Rectal smooth muscle tissue (tissue), 1 donor: Measurements from ENCODE around the gene NHEJ1.

Source experiments
- H3K27ac ChIP-seq: one replicate; pipeline ENCODE4 v1.7.0; 2013; ENCODE audit warnings: low read depth, low read length, inconsistent platforms
- H3K27me3 ChIP-seq: one replicate; pipeline ENCODE4 v1.7.0; 2013; ENCODE audit warnings: low read length; ENCODE audit not compliant: control insufficient read depth, insufficient read depth
- H3K36me3 ChIP-seq: one replicate; pipeline ENCODE4 v1.7.0; 2013; ENCODE audit warnings: low read length; ENCODE audit not compliant: control insufficient read depth, insufficient read depth
- H3K4me1 ChIP-seq: one replicate; pipeline ENCODE4 v1.7.0; 2013; ENCODE audit warnings: low read length; ENCODE audit not compliant: control insufficient read depth, insufficient read depth
- H3K4me3 ChIP-seq: one replicate; pipeline ENCODE4 v1.7.0; 2013; ENCODE audit warnings: low read length
- H3K9ac ChIP-seq: one replicate; pipeline ENCODE4 v1.7.0; 2013; ENCODE audit warnings: low read length

Gene NHEJ1

DNA sequence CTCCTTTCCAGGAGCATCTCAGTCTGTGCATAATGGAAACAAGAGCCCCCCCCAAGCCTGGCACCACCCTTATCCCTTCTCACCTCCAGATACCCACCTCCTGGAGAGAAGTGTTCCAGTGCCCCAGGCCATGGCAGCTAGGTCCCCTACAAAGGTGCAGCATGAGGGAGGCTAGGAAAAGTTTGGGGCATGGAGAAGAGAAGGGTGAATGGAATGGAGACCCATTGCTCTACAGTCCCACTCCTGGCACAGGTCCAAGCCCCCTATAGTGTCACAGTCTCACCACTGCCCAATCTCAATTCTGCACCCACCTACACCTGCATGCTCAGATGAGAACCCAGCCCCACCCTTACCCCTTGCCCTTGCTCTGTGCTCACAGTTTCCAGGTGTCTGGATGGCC is 8.3 kb upstream of the NHEJ1 start:
- no peak overlapping the region for H3K9ac ChIP-seq
- H3K27me3 ChIP-seq = no peaks in the 10 kb centered on the region
- peaks cover 3% of the 10 kb centered on the region for H3K4me1 ChIP-seq
- peaks cover 2% of the 10 kb centered on the region for H3K36me3 ChIP-seq
- H3K4me3 ChIP-seq = no peak overlapping the region
- H3K27ac ChIP-seq = no peak overlapping the region

DNA sequence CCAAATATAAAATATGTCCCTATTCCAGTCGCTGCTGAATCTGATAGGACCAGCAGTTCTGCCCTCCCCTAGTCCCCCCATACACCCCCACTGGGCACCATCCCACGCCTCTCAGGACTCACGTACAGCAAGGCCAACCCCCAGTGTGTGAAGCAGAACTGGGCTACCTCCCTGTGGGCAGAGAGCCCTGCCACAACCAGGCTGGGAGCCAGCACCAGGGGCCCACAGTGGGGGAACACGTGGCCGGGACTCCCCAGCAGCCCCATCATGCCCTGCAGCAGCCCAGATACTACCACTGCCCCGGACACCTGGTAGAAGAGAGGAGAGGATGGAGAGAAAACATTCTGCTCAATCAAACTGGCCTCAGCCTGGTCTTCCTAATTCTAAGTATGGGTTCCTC is 7.9 kb upstream of the NHEJ1 start:
- Histone ChIP-seq H3K9ac (no peak overlapping the region), H3K4me3 (no peak overlapping the region), H3K27ac (no peak overlapping the region), H3K27me3 (no peaks in the 10 kb centered on the region), H3K36me3 (no peaks in the 10 kb centered on the region), H3K4me1 (peaks cover 3% of the 10 kb centered on the region)

DNA sequence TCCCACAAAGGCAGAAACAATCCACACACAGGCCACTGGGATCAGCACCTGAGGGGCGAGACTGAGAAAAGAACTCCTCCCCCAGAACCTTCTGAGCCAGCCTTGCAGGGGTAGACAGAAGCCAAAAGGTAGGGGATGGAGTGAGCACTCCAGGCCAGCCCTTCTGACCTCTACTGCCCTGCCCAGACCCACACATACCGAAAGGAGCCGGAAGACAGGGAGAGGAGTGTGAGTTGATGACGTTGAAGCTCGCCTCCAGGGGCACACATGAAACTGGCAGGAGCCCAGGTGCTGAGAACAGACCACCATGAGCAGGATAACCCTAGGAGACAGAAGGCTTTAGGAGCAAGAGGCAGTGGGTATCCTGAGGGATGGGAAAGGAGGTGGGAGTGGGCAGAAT is 7.4 kb upstream of the NHEJ1 start:
- Histone ChIP-seq H3K27me3 (no peaks in the 10 kb centered on the region), H3K27ac (no peak overlapping the region), H3K4me3 (no peak overlapping the region), H3K9ac (no peak overlapping the region), H3K4me1 (peaks cover 3% of the 10 kb centered on the region), H3K36me3 (no peaks in the 10 kb centered on the region)

DNA sequence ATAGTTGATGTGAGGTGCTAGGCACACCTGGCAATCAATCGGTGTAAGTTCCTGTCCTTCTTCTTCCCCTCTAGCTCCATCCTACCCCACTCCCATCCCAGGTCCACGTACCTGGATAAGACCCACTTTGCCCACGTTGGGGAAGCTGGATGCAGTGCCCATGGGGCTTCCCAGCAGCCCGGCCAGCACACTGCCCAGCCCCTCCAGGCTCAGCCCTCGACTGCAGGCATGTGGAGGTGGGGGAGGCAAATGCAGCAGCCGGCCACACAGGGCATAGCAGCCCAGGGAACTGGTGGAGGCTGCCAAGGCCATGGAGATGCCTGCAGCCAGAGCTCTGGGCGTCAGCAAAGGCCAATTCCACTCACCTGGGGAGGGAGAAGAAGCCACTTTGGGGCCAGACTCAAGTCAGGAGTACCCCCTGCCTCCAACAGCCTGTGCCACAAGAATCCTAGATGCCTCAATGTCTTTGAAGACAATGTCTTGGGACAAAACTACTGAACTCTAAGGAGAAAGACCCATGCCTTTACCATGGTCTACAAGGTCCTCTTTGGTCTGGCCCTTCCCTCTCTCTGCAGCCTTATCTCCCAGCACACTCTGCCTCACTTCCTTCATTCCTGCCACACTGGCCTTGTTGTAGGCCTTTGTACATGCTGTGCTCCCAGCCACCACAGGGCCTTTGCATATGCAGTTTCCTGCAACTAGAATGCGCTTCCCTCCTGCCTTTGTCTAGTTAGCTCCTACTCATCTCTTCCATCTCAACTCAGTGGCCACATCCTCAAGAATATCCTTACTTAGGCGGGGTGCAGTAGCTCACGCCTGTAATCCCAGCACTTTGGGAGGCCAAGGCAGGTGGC is 4.7 kb upstream of the NHEJ1 start:
- no peak overlapping the region for H3K9ac ChIP-seq
- no peak overlapping the region for H3K27ac ChIP-seq
- H3K4me3 ChIP-seq = no peak overlapping the region
- no peaks in the 10 kb centered on the region for H3K4me1 ChIP-seq
- no peaks in the 10 kb centered on the region for H3K27me3 ChIP-seq
- no peaks in the 10 kb centered on the region for H3K36me3 ChIP-seq

DNA sequence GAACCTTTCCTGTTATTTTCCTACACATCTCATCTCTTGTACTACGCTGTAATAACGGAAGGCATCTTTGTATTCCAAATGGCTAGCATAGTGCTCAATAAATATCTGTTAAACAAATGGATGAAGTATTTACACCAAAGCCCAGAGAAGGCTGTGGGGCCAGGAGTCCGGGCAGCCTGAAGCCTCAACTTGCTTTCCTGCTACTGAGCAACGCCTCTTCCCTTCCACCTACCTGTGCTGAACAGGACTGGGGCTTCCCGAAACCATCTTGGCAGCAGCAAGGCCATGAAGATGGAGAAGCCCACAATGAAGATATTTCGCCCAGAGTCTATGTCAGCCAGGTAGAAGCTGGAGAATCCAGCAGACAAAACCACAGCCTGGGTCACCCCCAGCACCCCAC is 2.5 kb upstream of the NHEJ1 start:
- H3K27ac ChIP-seq = no peak overlapping the region
- H3K27me3 ChIP-seq = no peaks in the 10 kb centered on the region
- H3K9ac ChIP-seq = no peak overlapping the region
- H3K4me1 ChIP-seq = no peaks in the 10 kb centered on the region
- no peak overlapping the region for H3K4me3 ChIP-seq
- no peaks in the 10 kb centered on the region for H3K36me3 ChIP-seq

DNA sequence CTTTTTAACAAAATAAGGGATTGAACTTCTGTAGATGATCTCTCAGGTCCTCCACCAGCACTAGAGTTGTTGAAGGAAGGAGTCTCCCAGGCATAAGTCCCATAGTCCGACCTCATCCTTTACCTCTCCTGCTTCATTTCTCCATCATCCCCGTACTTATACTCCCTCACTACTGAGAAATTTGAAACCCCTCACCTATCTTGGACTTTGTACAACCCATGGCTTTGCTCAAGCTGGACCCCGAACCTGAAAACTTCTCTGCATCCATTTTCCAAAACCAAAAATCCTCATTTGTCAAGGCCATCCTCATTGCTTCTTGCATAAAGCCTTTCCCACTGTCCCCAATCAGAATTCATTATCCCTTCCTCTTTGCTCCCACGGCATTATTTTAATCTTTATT is 482 bp upstream of the NHEJ1 start:
- H3K4me1 ChIP-seq = no peaks in the 10 kb centered on the region
- H3K9ac ChIP-seq = no peak overlapping the region
- no peaks in the 10 kb centered on the region for H3K36me3 ChIP-seq
- peak overlapping the region; percentile 95 for H3K27ac ChIP-seq
- H3K4me3 ChIP-seq = peak overlapping the region; percentile 80
- H3K27me3 ChIP-seq = no peaks in the 10 kb centered on the region

DNA sequence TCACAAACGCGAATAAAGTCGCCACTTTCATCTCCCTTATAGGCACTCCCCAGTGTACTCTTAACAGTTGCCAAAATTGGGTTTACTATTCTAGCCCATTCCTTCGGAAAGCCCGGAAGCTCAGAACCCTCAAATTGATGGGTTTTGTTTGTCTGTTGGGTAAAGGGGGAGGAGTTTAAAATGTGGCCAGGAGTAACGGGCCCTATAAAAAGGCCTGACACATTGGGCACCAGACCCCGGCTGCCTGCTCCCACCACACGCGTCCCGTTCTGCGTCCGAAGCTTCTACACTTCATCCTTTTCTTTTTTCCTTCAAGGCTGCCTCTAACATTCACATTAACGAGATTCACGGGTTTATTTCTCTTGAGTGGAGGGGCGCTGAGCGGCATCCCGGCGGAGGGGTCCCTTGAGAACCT is 837 bp downstream of the NHEJ1 start:
- H3K4me1 ChIP-seq = no peaks in the 10 kb centered on the region
- H3K9ac ChIP-seq = no peak overlapping the region

DNA sequence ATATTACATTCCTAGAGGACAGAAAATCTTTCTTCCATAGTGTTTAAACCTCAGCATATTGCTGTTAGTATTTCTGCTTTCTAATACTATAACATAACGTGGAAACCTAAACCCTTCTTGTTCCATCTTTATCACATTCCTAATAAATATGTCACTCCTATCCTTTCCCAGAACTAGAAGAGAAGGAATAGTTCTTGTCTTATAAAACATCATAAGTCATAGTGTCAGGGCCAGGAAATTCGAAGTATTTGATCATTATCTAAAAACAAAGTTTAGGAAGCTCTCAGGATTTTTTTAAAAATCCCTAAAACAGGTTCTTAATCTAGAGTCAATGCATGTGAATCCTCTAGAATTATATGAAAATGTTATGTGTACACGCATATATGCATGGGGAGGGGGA is 2.0 kb downstream of the NHEJ1 start:
- no peaks in the 10 kb centered on the region for H3K36me3 ChIP-seq
- H3K4me3 ChIP-seq = no peak overlapping the region
- no peaks in the 10 kb centered on the region for H3K27me3 ChIP-seq
- H3K27ac ChIP-seq = no peak overlapping the region
- no peak overlapping the region for H3K9ac ChIP-seq
- H3K4me1 ChIP-seq = no peaks in the 10 kb centered on the region

More for the DNA sequence above, 837 bp downstream of the NHEJ1 start:
- H3K27ac ChIP-seq = peak overlapping the region; percentile 95
- H3K4me3 ChIP-seq = peak overlapping the region; percentile 54
- no peaks in the 10 kb centered on the region for H3K36me3 ChIP-seq
- no peaks in the 10 kb centered on the region for H3K27me3 ChIP-seq

DNA sequence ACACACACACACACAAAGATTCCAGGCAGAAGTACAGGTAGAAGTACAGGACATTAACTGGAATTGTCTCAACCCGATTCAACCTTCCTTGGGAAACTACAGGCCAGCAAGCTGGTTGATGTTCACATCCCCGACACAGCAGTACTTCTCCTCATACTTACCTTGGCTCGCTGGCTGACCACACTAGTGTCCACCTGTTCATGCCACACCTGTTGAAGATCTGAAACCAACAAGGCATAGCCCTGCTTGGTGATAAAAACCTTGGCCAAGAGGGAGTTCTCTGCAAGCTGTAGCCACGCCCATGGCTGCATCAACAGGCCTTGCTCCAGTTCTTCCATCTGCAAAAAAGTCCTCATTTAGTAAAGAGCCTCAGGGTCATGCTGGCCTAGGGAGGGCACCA is 2.6 kb downstream of the NHEJ1 start:
- no peak overlapping the region for H3K9ac ChIP-seq
- H3K36me3 ChIP-seq = no peaks in the 10 kb centered on the region
- no peak overlapping the region for H3K27ac ChIP-seq
- no peaks in the 10 kb centered on the region for H3K27me3 ChIP-seq
- no peaks in the 10 kb centered on the region for H3K4me1 ChIP-seq
- no peak overlapping the region for H3K4me3 ChIP-seq

DNA sequence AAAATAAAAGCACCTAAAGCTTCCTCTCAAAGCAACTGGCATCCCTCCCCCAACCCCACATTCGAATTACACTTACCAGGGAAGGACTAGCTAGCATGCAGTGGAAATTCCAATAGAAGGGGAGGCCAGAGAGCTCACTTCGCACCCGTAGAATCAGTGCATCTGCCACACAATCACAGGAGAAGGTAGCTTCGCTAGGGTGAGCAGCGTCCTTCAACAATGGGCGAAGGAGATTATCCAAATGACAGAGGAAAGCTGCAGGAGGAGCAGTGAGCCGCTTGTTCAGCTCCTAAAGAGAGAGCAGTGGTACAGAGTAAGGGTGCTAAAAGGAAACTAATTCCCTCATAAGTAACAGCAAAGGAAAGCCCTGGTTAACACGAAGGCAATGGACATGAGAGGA is 3.2 kb downstream of the NHEJ1 start:
- H3K4me3 ChIP-seq = no peak overlapping the region
- no peak overlapping the region for H3K27ac ChIP-seq
- no peaks in the 10 kb centered on the region for H3K27me3 ChIP-seq
- no peaks in the 10 kb centered on the region for H3K4me1 ChIP-seq
- H3K36me3 ChIP-seq = no peaks in the 10 kb centered on the region
- no peak overlapping the region for H3K9ac ChIP-seq

DNA sequence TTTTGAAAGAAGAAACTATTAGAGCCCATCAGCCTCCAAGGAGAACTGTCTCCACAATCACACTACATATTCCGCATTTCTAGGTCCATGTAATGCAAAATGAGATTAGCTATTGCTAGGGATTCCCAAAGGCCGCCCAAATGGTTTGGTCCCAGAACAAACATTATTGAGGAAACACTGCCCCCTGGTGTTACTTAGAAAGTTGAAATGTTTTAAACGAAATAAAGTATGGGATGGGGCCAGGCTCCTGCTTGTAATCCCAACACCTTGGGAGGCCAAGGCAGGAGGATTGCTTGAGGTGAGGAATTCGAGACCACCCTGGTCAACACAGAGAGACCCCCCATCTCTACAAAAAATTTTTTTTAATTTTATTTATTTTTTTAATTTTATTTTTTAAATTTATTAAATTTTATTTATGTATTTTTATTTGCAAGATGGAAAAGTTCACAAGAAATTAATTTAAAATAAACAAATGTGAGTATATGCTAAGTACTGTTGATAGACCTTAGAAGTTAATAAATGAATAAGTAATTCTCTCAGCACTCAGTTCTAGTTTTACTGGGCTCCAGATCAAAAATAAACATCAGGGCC is 5.5 kb downstream of the NHEJ1 start:
- Histone ChIP-seq H3K36me3 (no peaks in the 10 kb centered on the region), H3K27ac (no peak overlapping the region), H3K4me3 (no peak overlapping the region), H3K27me3 (no peaks in the 10 kb centered on the region), H3K9ac (no peak overlapping the region), H3K4me1 (no peaks in the 10 kb centered on the region)

DNA sequence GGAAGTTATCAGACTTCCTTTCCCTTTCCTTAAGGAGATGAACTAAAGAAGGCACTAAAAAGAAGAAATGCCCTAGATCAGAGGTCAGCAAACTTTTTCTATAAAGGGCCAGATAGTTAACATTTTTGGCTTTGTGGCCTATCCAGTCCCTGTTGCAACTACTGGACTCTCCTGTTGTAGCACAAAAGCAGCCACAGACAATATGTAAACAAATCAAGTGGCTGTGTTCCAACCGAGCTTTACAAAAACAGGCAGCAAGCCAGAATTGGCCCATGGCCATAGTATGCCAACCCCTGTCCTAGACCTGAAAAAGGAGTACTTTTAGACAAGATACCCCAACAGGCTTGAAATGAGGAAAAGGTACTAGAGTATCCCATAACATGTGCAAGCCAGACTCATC is 10.9 kb downstream of the NHEJ1 start:
- no peak overlapping the region for H3K27ac ChIP-seq
- peaks cover 6% of the 10 kb centered on the region for H3K36me3 ChIP-seq
- no peak overlapping the region for H3K9ac ChIP-seq
- H3K4me3 ChIP-seq = no peak overlapping the region
- H3K4me1 ChIP-seq = no peaks in the 10 kb centered on the region
- H3K27me3 ChIP-seq = no peaks in the 10 kb centered on the region

DNA sequence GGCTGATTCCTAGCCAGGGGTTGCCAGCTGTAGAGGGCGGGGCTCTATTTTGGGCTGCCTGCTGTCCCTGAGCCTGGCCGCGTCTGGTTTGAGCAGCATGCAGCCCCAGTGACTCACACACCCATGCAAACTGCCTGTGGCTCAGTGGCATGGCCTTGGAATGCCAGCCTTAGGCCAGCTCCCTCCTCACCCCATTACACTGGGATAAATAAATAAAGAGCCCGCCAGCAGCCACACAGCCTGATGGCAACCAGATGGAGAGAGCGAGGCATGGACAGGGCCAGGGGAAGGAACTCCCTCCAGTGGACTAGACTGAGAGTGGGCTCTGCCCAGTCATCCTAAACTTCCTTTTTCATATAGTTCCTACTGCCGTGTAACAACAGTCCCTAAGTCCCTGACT is 18.3 kb downstream of the NHEJ1 start:
- Histone ChIP-seq H3K4me3 (no peak overlapping the region), H3K27ac (no peak overlapping the region), H3K9ac (no peak overlapping the region), H3K4me1 (no peaks in the 10 kb centered on the region), H3K27me3 (no peaks in the 10 kb centered on the region), H3K36me3 (peaks cover 15% of the 10 kb centered on the region)
